K562 (cell line): ENCODE results near the gene TFPT. TPM values are rescaled to one million over a fixed set of nuclear protein-coding genes. Genes with fewer than 3 reads are reported as not detected.
A peak's percentile ranks its signal among the peaks of the same experiment; 100 is the strongest.

Experiments used
- BACH1 ChIP-seq: fragments of 200-800 bp; sonication (Bioruptor generic); IDR thresholded peaks from 2 replicates; pipeline ENCODE4 v1.6.1; 2016; ENCODE audit warnings: missing genetic modification characterization, missing compliant biosample characterization
- BHLHE40 ChIP-seq: IDR thresholded peaks from 2 replicates; pipeline ENCODE4 v1.6.1; 2011; ENCODE audit warnings: low read length, improper control_type of control experiment
- BRD9 ChIP-seq: fragments of 450-650 bp; IDR thresholded peaks from 2 replicates; pipeline ENCODE4 v1.6.1; 2018; ENCODE audit warnings: low read depth; ENCODE audit not compliant: partially characterized antibody
- DIDO1 ChIP-seq: fragments of 450-650 bp; IDR thresholded peaks from 2 replicates; pipeline ENCODE4 v1.6.1; 2016; ENCODE audit warnings: low read depth, missing biosample characterization, missing genetic modification characterization
- E2F8 ChIP-seq: fragments of 450-650 bp; IDR thresholded peaks from 2 replicates; pipeline ENCODE4 v1.7.1; 2018; ENCODE audit warnings: mild to moderate bottlenecking, low read depth; ENCODE audit not compliant: partially characterized antibody
- EHMT2 ChIP-seq: fragments of 450-650 bp; IDR thresholded peaks from 2 replicates; pipeline ENCODE4 v1.6.1; 2018; ENCODE audit warnings: antibody characterized with exemption
- ELF2 ChIP-seq: fragments of 250-450 bp; sonication (Bioruptor Pico); IDR thresholded peaks from 2 replicates; pipeline ENCODE4 v1.5.0; 2021; ENCODE audit warnings: mild to moderate bottlenecking
- ELF4 ChIP-seq: fragments of 450-650 bp; formaldehyde crosslinking; IDR thresholded peaks from 2 replicates; pipeline ENCODE4 v1.4.0; 2022; ENCODE audit warnings: missing genetic modification characterization
- FOSL1 ChIP-seq: fragments of 200-800 bp; sonication (Bioruptor generic); conservative IDR thresholded peaks from 2 replicates; pipeline ENCODE4 v1.6.1; 2016; ENCODE audit warnings: missing genetic modification characterization, missing compliant biosample characterization
- HDAC2 ChIP-seq: fragments of 450-650 bp; IDR thresholded peaks from 2 replicates; pipeline ENCODE4 v1.6.1; 2016; ENCODE audit warnings: mild to moderate bottlenecking
- MTF1 ChIP-seq: fragments of 250-450 bp; sonication (Bioruptor Pico); IDR thresholded peaks from 2 replicates; pipeline ENCODE4 v1.9.0; 2021; ENCODE audit warnings: moderate library complexity, mild to moderate bottlenecking, inconsistent platforms, borderline replicate concordance
- NFYB ChIP-seq: IDR thresholded peaks from 2 replicates; pipeline ENCODE4 v1.6.1; 2011; ENCODE audit warnings: mild to moderate bottlenecking, moderate library complexity; ENCODE audit not compliant: insufficient read length; ENCODE audit errors: extremely low read depth
- POLR2B ChIP-seq: fragments of 450-650 bp; IDR thresholded peaks from 2 replicates; pipeline ENCODE4 v1.6.1; 2018; ENCODE audit warnings: low read depth; ENCODE audit not compliant: partially characterized antibody
- RAD51 ChIP-seq: fragments of 450-650 bp; IDR thresholded peaks from 2 replicates; pipeline ENCODE4 v1.7.1; 2016; ENCODE audit warnings: low read depth, mild to moderate bottlenecking, borderline replicate concordance
- RBFOX2 ChIP-seq: fragments of 200-400 bp; formaldehyde crosslinking; IDR thresholded peaks from 2 replicates; pipeline ENCODE4 v1.6.1; 2017; ENCODE audit warnings: low read depth, mild to moderate bottlenecking, low read length, moderate library complexity
- SIX5 ChIP-seq, 2 experiments: IDR thresholded peaks; 2 replicates each; pipeline ENCODE4 v1.6.1; 2011; ENCODE audit warnings: low read length in 2 of 2, borderline replicate concordance in 1 of 2, low read depth in 1 of 2, mild to moderate bottlenecking in 1 of 2, moderate library complexity in 1 of 2; ENCODE audit not compliant: insufficient read depth in 1 of 2
- SMARCE1 ChIP-seq: fragments of 450-650 bp; IDR thresholded peaks from 2 replicates; pipeline ENCODE4 v1.7.1; 2016; ENCODE audit warnings: mild to moderate bottlenecking
- SOX6 ChIP-seq: fragments of 450-650 bp; IDR thresholded peaks from 2 replicates; pipeline ENCODE4 v1.6.1; 2014; ENCODE audit warnings: mild to moderate bottlenecking
- TARDBP ChIP-seq: fragments of 450-650 bp; IDR thresholded peaks from 2 replicates; pipeline ENCODE4 v1.6.1; 2016
- TBL1XR1 ChIP-seq, 2 experiments: IDR thresholded peaks; 2 replicates each; pipeline ENCODE4 v1.6.1; 2012; ENCODE audit warnings: improper control_type of control experiment in 2 of 2, low read length in 2 of 2, mild to moderate bottlenecking in 1 of 2
- TCF7L2 ChIP-seq: fragments of 150-350 bp; IDR thresholded peaks from 2 replicates; pipeline ENCODE4 v1.6.1; 2016; ENCODE audit warnings: low read depth, mild to moderate bottlenecking, low read length, moderate library complexity
- USF2 ChIP-seq: sonication (generic); formaldehyde crosslinking; IDR thresholded peaks from 2 replicates; pipeline ENCODE4 v1.5.0; 2020; ENCODE audit warnings: missing genetic modification reagents
- XRCC4 ChIP-seq: IDR thresholded peaks from one replicate; pipeline ENCODE4 v1.6.1; 2011; ENCODE audit not compliant: insufficient read depth, insufficient read length; ENCODE audit errors: extremely low read depth
- ZNF12 ChIP-seq: sonication (generic); formaldehyde crosslinking; IDR thresholded peaks from 2 replicates; pipeline ENCODE4 v1.4.0; 2020; ENCODE audit warnings: mild to moderate bottlenecking, missing genetic modification reagents
- ZNF146 ChIP-seq: IDR thresholded peaks from one replicate; pipeline ENCODE4 v1.6.1; 2018; ENCODE audit warnings: missing compliant biosample characterization; ENCODE audit not compliant: unreplicated experiment
- ZNF589 ChIP-seq: fragments of 200-800 bp; sonication (Bioruptor generic); IDR thresholded peaks from 2 replicates; pipeline ENCODE4 v1.6.1; 2016; ENCODE audit warnings: low read depth, missing genetic modification characterization, missing compliant biosample characterization
- ZNF778 ChIP-seq: fragments of 450-650 bp; formaldehyde crosslinking; IDR thresholded peaks from 2 replicates; pipeline ENCODE4 v1.4.0; 2020; ENCODE audit warnings: mild to moderate bottlenecking, moderate library complexity
- ZNF785 ChIP-seq: fragments of 250-450 bp; sonication (Bioruptor Pico); IDR thresholded peaks from 2 replicates; pipeline ENCODE4 v1.4.0; 2020; ENCODE audit warnings: mild to moderate bottlenecking
- polyA plus RNA-seq, 8 experiments: library from polyadenylated mRNA; depleted of rRNA in 4 of 8; stranded (reverse) in 5 of 8; unstranded in 3 of 8; fragments of >200 nt; fragmentation: Nextera tagmentation in 2 of 8; fragmentation: Illumina TruSeq in 1 of 8; extraction: Ambion mirVana in 2 of 8; extraction: Trizol in 1 of 8; gene quantifications; 2 replicates each; pipeline versions ENCODE4 v1.2.1 to v1.2.3, GENCODE V29; 2011 to 2014; ENCODE audit warnings: inconsistent platforms in 1 of 8, missing spikeins in 1 of 8
- total RNA-seq, 7 experiments: library from RNA; depleted of rRNA in 6 of 7; stranded (reverse); fragments of >200 nt in 6 of 7; fragmentation: Illumina TruSeq in 2 of 7; extraction: Trizol in 2 of 7; gene quantifications; 2 replicates each; pipeline versions ENCODE4 v1.2.1 to v1.2.3, GENCODE V29; 2011 to 2021; ENCODE audit warnings: low replicate concordance in 1 of 7

TFPT gene
- total and polyA plus RNA-seq, 9 of the 15 experiments (the other 6 are each of a cell fraction or from before 2014, with no cell fraction given): 0.72 to 16.4 (median 9.2) TPM

- TF ChIP-seq TCF7L2: no peak
- peak; percentile 21; the same call in 1 of the 2 replicates for TF ChIP-seq HDAC2
- TF ChIP-seq TARDBP: no peak
- no peak for TF ChIP-seq BACH1 (tag)
- TF ChIP-seq ZNF589 (CRISPR knock-in tag): no peak; the same call in 1 of the 2 replicates
- no peak for TF ChIP-seq BRD9
- TF ChIP-seq DIDO1 (tag): peak; percentile 67
- no peak for TF ChIP-seq ZNF146 (CRISPR knock-in tag)
- 0 out of 2 replicates have a peak, but pooled peaks have one; percentile 43 for TF ChIP-seq ZNF12 (CRISPR knock-in tag)
- peak; percentile 86 for TF ChIP-seq ELF2 (CRISPR knock-in tag)
- TF ChIP-seq ELF4 (CRISPR knock-in tag): peak; percentile 38; the same call in 1 of the 2 replicates
- no peak for TF ChIP-seq SMARCE1
- TF ChIP-seq E2F8: peak; percentile 45
- TF ChIP-seq MTF1: no peak
- no peak for TF ChIP-seq FOSL1 (tag)
- TF ChIP-seq USF2 (CRISPR knock-in tag): no peak
- TF ChIP-seq ZNF785 (CRISPR knock-in tag): no peak
- peak; percentile 31; the same call in 1 of the 2 replicates for TF ChIP-seq SOX6
- TF ChIP-seq SIX5 (IDR thresholded peaks at IDR 0.05; ENCODE audit: borderline replicate concordance in 1 of 2, insufficient read depth in 1 of 2, low read depth in 1 of 2, low read length in 2 of 2): no peak
- TF ChIP-seq BHLHE40: peak; percentile 50
- peak; percentile 82 for TF ChIP-seq POLR2B
- no peak for TF ChIP-seq XRCC4
- no peak for TF ChIP-seq RAD51
- TF ChIP-seq RBFOX2: peak; percentile 97
- TF ChIP-seq ZNF778: no peak
- TF ChIP-seq TBL1XR1 (IDR thresholded peaks at IDR 0.05; ENCODE audit: low read length in 2 of 2): no peak
- TF ChIP-seq NFYB: peak; percentile 98
- TF ChIP-seq EHMT2: no peak
These were observed 44.1 kb upstream of the TFPT start, which contains the start of gene LENG1 (continued) for GRCh38 chr19:54159352-54160181.
